ENCODE data around the gene PLEKHG2.

- TF ChIP-seq CTCF (IDR thresholded peaks at IDR 0.05 in 8 of 11, conservative IDR thresholded peaks at IDR 0.05 in 3 of 11) (no peak), POLR2AphosphoS5 (IDR thresholded peaks at IDR 0.05) (no peak), POLR2A (IDR thresholded peaks at IDR 0.05) (no peak)
Observed at GRCh38 chr19:39425744-39426143, 13.3 kb downstream of the PLEKHG2 start.

Data from spleen (tissue), 7 donors.